GM13976 (cell line): Measurements from ENCODE around the gene ETDC.
"Not testable (repeated sequence)": the region's sequence is repeated elsewhere in the genome, so short reads cannot be mapped to it uniquely, and the experiment has no call there.

Experiments used
- DNase-seq: peaks from one replicate; pipeline ENCODE4 v3.0.0; 2012; ENCODE audit warnings: low spot score
- CTCF ChIP-seq: IDR thresholded peaks from 2 replicates; pipeline ENCODE4 v1.5.1; 2012; ENCODE audit warnings: borderline replicate concordance, mild to moderate bottlenecking; ENCODE audit not compliant: insufficient read depth; ENCODE audit errors: extremely low read depth, missing control alignments, control extremely low read depth
- in situ Hi-C: fragments of 300-500 bp; cut with MboI; formaldehyde crosslinking; loops from one replicate; pipeline ENCODE4 v1.12.0; 2022; ENCODE audit warnings: low sequenced_read_pairs, mixed read lengths, inconsistent platforms; ENCODE audit not compliant: unreplicated experiment

ETDC gene

DNA sequence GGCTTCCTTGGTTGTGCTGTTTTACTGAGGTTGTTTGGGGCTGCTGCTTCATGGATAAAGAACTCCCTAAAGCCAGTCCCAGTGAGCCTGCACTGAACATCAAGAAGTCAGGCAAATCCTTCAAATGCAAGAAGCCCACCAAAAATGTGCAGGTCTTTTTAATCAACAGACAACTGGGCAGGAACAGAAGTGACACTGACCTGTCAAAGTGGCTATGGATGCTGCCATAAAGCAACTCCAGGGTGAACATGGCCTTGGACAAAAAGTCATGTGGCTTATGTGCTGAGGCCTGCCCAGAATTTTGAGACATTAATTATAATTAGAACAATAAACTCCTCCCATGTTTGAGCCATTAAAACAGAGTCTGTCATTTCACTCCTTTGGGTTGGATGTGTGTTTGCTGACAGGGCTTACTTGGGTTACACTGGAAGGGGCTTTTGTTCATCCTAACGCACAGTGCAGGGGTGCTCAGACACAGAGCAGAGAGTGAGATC is at the start of gene ETDC:
Gene ETDC, plus strand, starts transcription at position 51 of the 494 bp plus-strand sequence. Its CDS starts 0 bp downstream, at position 51.
- in situ Hi-C loops: no loop called here
- DNase-seq: no peak
- TF ChIP-seq CTCF: no peak

- DNase-seq, in situ Hi-C loops: not testable (repeated sequence)
Observed at GRCh38 chrX:135260976-135261375, 48.3 kb upstream of the ETDC start.

DNA sequence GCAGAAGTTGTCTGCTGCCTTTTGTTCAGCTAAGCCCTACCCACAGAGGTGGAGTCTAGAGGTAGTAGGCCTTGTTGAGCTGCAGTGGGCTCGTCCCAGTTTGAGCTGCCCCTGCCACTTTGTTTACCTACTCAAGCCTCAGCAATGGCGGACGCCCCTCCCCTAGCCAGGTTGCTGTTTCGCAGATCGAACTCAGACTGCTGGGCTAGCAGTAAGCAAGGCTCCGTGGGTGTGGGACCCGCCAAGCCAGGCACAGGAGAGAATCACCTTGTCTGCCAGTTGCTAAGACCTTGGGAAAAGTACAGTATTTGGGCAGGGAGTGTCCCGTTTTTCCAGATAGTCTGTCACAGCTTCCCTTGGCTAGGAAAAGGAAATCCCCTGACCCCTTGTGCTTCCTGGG is 45.9 kb upstream of the ETDC start:
- DNase-seq, in situ Hi-C loops: not testable (repeated sequence)

- TF ChIP-seq CTCF: no peak
- no peak for DNase-seq
- in situ Hi-C loops: no loop called here
Observed at GRCh38 chrX:135264206-135264605, 45.1 kb upstream of the ETDC start.

- no peak for DNase-seq
- TF ChIP-seq CTCF: no peak
- in situ Hi-C loops: no loop called here
Observed at GRCh38 chrX:135273162-135273561, 36.1 kb upstream of the ETDC start.

- no peak for DNase-seq
- TF ChIP-seq CTCF: no peak
- in situ Hi-C loops: loop anchor here (25.0 kb wide), 1 partner anchor 114 kb away; the partner anchor contains the start of gene CT55
Observed at GRCh38 chrX:135275973-135276372, 33.3 kb upstream of the ETDC start.

GRCh38 chrX:135287266-135287823 is 21.9 kb upstream of the ETDC start:
- no peak for DNase-seq
- TF ChIP-seq CTCF: no peak
- in situ Hi-C loops: loop anchor here (25.0 kb wide), 1 partner anchor 125 kb away; the partner anchor contains the start of gene CT55
